ENCODE measurements around the gene SHC2. TPM values are rescaled to one million over a fixed set of nuclear protein-coding genes. Genes with fewer than 3 reads are reported as not detected.

The SHC2 gene
- total and polyA plus RNA-seq, 2 of the 13 experiments (the other 11 are each of a cell fraction or from before 2014, with no cell fraction given): 9.0 to 18.3 TPM

DNA sequence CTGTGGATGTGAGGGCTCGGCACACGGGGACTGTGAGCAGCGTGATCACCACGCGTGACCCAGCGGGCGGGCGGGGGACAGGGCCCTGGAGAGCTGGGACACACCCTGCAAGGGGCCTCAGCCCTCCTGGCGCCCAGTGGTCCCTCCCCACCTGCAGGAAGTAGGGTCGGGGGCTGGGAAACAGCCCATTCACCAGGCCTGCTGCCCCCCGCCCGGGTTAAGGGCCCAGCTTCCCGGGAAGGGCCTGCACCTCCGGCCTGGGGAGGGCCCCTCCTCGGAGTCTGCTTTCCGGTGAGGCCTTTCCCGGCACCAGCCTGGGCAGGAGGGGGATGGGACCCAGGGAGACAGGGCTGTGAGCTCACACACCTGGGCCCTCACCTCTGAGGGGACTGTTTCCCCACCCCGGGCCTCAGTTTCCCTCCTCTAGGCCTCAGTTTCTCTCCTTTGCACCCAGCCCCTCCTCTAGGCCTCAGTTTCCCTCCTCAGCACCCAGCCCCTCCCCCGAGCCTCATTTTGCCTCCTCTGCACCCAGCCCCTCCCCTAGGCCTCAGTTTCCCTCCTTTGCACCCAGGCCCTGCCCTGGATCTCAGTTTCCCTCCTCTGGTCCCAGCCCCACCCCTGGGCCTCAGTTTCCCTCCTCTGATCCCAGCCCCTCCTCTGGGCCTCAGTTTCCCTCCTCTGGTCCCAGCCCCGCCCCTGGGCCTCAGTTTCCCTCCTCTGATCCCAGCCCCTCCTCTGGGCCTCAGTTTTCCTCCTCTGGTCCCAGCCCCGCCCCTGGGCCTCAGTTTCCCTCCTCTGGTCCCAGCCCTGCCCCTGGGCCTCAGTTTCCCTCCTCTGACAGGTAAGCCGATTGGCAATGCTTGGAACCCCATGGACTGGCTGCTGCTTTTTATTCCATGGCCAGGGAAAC, 33.6 kb upstream of the SHC2 start (continued):
- no peak for TF ChIP-seq RARG (CRISPR knock-in tag; IDR thresholded peaks at IDR 0.05; ENCODE audit: low read depth)
- no peak for TF ChIP-seq SMARCE1 (IDR thresholded peaks at IDR 0.05; ENCODE audit: borderline replicate concordance)
- TF ChIP-seq, protein P1, sequence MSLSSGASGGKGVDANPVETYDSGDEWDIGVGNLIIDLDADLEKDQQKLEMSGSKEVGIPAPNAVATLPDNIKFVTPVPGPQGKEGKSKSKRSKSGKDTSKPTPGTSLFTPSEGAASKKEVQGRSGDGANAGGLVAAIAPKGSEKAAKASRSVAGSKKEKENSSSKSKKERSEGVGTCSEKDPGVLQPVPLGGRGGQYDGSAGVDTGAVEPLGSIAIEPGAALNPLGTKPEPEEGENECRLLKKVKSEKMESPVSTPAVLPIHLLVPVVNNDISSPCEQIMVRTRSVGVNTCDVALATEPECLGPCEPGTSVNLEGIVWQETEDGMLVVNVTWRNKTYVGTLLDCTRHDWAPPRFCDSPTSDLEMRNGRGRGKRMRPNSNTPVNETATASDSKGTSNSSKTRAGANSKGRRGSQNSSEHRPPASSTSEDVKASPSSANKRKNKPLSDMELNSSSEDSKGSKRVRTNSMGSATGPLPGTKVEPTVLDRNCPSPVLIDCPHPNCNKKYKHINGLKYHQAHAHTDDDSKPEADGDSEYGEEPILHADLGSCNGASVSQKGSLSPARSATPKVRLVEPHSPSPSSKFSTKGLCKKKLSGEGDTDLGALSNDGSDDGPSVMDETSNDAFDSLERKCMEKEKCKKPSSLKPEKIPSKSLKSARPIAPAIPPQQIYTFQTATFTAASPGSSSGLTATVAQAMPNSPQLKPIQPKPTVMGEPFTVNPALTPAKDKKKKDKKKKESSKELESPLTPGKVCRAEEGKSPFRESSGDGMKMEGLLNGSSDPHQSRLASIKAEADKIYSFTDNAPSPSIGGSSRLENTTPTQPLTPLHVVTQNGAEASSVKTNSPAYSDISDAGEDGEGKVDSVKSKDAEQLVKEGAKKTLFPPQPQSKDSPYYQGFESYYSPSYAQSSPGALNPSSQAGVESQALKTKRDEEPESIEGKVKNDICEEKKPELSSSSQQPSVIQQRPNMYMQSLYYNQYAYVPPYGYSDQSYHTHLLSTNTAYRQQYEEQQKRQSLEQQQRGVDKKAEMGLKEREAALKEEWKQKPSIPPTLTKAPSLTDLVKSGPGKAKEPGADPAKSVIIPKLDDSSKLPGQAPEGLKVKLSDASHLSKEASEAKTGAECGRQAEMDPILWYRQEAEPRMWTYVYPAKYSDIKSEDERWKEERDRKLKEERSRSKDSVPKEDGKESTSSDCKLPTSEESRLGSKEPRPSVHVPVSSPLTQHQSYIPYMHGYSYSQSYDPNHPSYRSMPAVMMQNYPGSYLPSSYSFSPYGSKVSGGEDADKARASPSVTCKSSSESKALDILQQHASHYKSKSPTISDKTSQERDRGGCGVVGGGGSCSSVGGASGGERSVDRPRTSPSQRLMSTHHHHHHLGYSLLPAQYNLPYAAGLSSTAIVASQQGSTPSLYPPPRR (CRISPR knock-in tag; IDR thresholded peaks at IDR 0.05; ENCODE audit: borderline replicate concordance): no peak
- TF ChIP-seq GABPB1 (CRISPR knock-in tag; IDR thresholded peaks at IDR 0.05): peak; percentile 72; the same call in 1 of the 2 replicates
- TF ChIP-seq ARNTL (CRISPR knock-in tag; IDR thresholded peaks at IDR 0.05): 0 out of 2 replicates have a peak, but pooled peaks have one; percentile 22
- TF ChIP-seq PRPF4 (IDR thresholded peaks at IDR 0.05; ENCODE audit: low read depth, low read length, poor library complexity, severe bottlenecking): no peak
- TF ChIP-seq JARID2 (CRISPR knock-in tag; IDR thresholded peaks at IDR 0.05; ENCODE audit: insufficient replicate concordance): no peak
- TF ChIP-seq NFYB (CRISPR knock-in tag; IDR thresholded peaks at IDR 0.05): no peak
- TF ChIP-seq, protein P2, sequence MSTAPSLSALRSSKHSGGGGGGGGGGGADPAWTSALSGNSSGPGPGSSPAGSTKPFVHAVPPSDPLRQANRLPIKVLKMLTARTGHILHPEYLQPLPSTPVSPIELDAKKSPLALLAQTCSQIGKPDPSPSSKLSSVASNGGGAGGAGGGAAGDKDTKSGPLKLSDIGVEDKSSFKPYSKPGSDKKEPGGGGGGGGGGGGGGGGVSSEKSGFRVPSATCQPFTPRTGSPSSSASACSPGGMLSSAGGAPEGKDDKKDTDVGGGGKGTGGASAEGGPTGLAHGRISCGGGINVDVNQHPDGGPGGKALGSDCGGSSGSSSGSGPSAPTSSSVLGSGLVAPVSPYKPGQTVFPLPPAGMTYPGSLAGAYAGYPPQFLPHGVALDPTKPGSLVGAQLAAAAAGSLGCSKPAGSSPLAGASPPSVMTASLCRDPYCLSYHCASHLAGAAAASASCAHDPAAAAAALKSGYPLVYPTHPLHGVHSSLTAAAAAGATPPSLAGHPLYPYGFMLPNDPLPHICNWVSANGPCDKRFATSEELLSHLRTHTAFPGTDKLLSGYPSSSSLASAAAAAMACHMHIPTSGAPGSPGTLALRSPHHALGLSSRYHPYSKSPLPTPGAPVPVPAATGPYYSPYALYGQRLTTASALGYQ (CRISPR knock-in tag; IDR thresholded peaks at IDR 0.05): no peak
- no peak for TF ChIP-seq KLF6 (CRISPR knock-in tag; IDR thresholded peaks at IDR 0.05)
- no peak for TF ChIP-seq ZNF619 (CRISPR knock-in tag; IDR thresholded peaks at IDR 0.05)
- TF ChIP-seq ZNF724P (CRISPR knock-in tag; IDR thresholded peaks at IDR 0.05; ENCODE audit: borderline replicate concordance): no peak
- TF ChIP-seq, protein P3, sequence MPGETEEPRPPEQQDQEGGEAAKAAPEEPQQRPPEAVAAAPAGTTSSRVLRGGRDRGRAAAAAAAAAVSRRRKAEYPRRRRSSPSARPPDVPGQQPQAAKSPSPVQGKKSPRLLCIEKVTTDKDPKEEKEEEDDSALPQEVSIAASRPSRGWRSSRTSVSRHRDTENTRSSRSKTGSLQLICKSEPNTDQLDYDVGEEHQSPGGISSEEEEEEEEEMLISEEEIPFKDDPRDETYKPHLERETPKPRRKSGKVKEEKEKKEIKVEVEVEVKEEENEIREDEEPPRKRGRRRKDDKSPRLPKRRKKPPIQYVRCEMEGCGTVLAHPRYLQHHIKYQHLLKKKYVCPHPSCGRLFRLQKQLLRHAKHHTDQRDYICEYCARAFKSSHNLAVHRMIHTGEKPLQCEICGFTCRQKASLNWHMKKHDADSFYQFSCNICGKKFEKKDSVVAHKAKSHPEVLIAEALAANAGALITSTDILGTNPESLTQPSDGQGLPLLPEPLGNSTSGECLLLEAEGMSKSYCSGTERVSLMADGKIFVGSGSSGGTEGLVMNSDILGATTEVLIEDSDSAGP (CRISPR knock-in tag; IDR thresholded peaks at IDR 0.05; ENCODE audit: borderline replicate concordance): no peak; the same call in 1 of the 2 replicates
- TF ChIP-seq ZNF431 (CRISPR knock-in tag; IDR thresholded peaks at IDR 0.05; ENCODE audit: borderline replicate concordance, low read depth): no peak
- TF ChIP-seq, protein P4, sequence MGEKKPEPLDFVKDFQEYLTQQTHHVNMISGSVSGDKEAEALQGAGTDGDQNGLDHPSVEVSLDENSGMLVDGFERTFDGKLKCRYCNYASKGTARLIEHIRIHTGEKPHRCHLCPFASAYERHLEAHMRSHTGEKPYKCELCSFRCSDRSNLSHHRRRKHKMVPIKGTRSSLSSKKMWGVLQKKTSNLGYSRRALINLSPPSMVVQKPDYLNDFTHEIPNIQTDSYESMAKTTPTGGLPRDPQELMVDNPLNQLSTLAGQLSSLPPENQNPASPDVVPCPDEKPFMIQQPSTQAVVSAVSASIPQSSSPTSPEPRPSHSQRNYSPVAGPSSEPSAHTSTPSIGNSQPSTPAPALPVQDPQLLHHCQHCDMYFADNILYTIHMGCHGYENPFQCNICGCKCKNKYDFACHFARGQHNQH (CRISPR knock-in tag; IDR thresholded peaks at IDR 0.05): peak; percentile 55; the same call in 1 of the 2 replicates
- no peak for TF ChIP-seq KLF12 (CRISPR knock-in tag; IDR thresholded peaks at IDR 0.05; ENCODE audit: borderline replicate concordance)
- TF ChIP-seq THAP11 (CRISPR knock-in tag; IDR thresholded peaks at IDR 0.05): 0 out of 2 replicates have a peak, but pooled peaks have one; percentile 34
- peak; percentile 11; the same call in 1 of the 2 replicates for TF ChIP-seq ZNF768 (CRISPR knock-in tag; IDR thresholded peaks at IDR 0.05)
- TF ChIP-seq XRCC5 (optimal IDR thresholded peaks at IDR 0.05; ENCODE audit: low read length): no peak
- TF ChIP-seq ZNF451 (CRISPR knock-in tag; IDR thresholded peaks at IDR 0.05): no peak
